ENCODE measurements around the gene MARCHF10. TPM values are rescaled to one million over a fixed set of nuclear protein-coding genes. Genes with fewer than 3 reads are reported as not detected.

MARCHF10 gene
- total RNA-seq, 2 experiments from 2014 or later, result not detected

DNA sequence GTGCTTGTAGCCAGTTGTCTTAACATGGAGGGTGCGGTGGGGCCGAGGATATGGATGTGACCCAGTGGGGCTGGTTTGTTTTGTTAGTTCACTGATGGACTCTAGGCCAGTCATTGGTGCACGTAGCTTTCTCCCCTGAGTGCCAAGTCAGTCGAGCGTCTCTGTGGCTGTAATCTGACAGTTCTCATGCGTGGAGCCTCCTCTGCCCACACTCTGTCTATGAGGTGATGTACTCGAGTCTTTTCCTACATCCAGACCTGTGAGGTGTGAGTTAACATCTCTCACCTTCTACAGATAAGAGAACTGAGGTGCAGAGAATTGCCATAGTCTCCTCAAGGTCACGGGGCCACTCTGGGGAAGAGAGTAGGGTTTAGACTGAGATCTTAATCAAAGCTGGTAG, 90.2 kb downstream of the MARCHF10 start:
- intact Hi-C loops (cut with DNase I, micrococcal nuclease), result no loop called here
- H3K4me1 Mint-ChIP-seq (ENCODE audit: low read depth), result no peaks in the 10 kb centered on the region
- ATAC-seq (ENCODE audit: poor library complexity), result no peak
- no peak overlapping the region for H3K4me3 Mint-ChIP-seq
- no peak overlapping the region for H3K27ac ChIP-seq (ENCODE audit: low read depth in 1 of 2, low read length in 2 of 2)
- CTCF ChIA-PET, result no interaction called here
- no peaks in the 10 kb centered on the region for H3K9me3 ChIP-seq (ENCODE audit: control insufficient read depth in 1 of 2, insufficient read depth in 1 of 2, low read length in 2 of 2)
- no peaks in the 10 kb centered on the region for H3K36me3 ChIP-seq (ENCODE audit: insufficient read depth, low read length)
- H3K27me3 ChIP-seq (ENCODE audit: control insufficient read depth in 1 of 2, insufficient read depth in 2 of 2, low read length in 2 of 2), result no peaks in the 10 kb centered on the region
- H3K9me3 Mint-ChIP-seq, result no peaks in the 10 kb centered on the region
- no peaks in the 10 kb centered on the region for H3K27me3 Mint-ChIP-seq
- H3K36me3 Mint-ChIP-seq (ENCODE audit: low read depth), result no peaks in the 10 kb centered on the region
- no peak overlapping the region for H3K4me3 ChIP-seq (ENCODE audit: low read length)
- POLR2A ChIA-PET, result no interaction called here
- DNase-seq, result no peak
- TF ChIP-seq, protein P1, sequence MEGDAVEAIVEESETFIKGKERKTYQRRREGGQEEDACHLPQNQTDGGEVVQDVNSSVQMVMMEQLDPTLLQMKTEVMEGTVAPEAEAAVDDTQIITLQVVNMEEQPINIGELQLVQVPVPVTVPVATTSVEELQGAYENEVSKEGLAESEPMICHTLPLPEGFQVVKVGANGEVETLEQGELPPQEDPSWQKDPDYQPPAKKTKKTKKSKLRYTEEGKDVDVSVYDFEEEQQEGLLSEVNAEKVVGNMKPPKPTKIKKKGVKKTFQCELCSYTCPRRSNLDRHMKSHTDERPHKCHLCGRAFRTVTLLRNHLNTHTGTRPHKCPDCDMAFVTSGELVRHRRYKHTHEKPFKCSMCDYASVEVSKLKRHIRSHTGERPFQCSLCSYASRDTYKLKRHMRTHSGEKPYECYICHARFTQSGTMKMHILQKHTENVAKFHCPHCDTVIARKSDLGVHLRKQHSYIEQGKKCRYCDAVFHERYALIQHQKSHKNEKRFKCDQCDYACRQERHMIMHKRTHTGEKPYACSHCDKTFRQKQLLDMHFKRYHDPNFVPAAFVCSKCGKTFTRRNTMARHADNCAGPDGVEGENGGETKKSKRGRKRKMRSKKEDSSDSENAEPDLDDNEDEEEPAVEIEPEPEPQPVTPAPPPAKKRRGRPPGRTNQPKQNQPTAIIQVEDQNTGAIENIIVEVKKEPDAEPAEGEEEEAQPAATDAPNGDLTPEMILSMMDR (IDR thresholded peaks at IDR 0.05), result no peak
- no peak overlapping the region for H3K27ac Mint-ChIP-seq
- no peaks in the 10 kb centered on the region for H3K4me1 ChIP-seq (ENCODE audit: insufficient read depth, low read length)

DNA sequence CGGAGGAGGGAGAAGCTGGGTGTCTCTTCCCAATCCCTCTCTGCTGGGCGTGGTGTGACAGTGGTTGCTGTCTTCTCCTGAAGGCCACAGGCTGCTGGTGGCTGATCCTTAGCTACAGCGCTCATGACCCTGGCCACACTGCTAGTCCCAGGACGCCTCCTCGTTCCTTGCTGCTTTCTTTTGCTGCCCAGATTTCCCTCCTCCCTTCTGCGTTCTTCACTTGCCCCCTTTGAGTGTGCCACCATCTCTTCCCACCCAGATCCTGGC, 90.6 kb downstream of the MARCHF10 start:
- intact Hi-C loops (cut with DNase I, micrococcal nuclease), result no loop called here
- CTCF ChIA-PET, result no interaction called here
- H3K4me3 Mint-ChIP-seq, result no peak overlapping the region

DNA sequence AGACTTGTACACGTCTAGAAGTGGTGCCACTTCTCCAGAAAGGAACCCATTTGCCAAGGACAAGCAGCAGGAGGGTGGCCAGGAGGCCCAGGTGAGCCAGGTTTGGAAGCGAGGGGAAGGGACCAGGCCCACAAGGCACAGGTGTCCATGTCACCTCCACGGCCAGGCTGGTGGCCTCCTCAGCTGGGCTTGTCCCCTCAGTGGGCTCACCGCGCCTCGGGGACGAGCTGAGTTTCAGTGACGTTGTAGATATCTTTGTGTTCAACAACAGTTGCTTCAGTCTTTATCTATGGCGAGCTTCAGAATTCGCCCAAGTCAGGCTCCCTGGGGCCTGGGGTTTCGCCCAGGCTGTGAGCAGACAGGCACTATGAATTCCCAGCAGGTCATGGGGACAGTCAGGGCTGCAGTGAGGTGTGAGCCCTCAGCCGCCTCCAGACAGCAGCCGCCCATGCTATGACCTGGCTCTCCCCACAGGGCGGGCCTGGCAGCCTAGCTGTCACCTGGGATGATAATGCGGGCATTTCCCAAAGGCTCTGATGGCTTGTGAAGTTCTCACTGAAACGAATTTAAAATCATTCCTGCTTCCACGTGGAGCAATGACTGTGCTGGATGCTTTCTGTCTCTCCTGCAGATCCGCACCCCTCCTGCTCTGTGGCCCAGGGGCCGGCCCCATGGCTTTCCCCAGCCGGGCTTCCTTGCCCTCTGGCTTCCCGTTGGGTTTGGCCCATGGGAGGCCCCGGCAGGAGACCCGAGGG, 91.1 kb downstream of the MARCHF10 start:
- no peak for ATAC-seq (ENCODE audit: poor library complexity)
- TF ChIP-seq, protein P1 (IDR thresholded peaks at IDR 0.05), result no peak
- CTCF ChIA-PET, result no interaction called here

More for the DNA sequence above, 90.6 kb downstream of the MARCHF10 start:
- Histone ChIP-seq H3K9me3 (ENCODE audit: control insufficient read depth in 1 of 2, insufficient read depth in 1 of 2, low read length in 2 of 2) (no peaks in the 10 kb centered on the region), H3K4me1 (ENCODE audit: insufficient read depth, low read length) (no peaks in the 10 kb centered on the region), H3K36me3 (ENCODE audit: insufficient read depth, low read length) (no peaks in the 10 kb centered on the region), H3K27me3 (ENCODE audit: control insufficient read depth in 1 of 2, insufficient read depth in 2 of 2, low read length in 2 of 2) (no peaks in the 10 kb centered on the region), H3K27ac (ENCODE audit: low read depth in 1 of 2, low read length in 2 of 2) (no peak overlapping the region), H3K4me3 (ENCODE audit: low read length) (no peak overlapping the region)
- DNase-seq (no peak), ATAC-seq (ENCODE audit: poor library complexity) (no peak)
- Mint-ChIP-seq H3K27me3 (no peaks in the 10 kb centered on the region), H3K36me3 (ENCODE audit: low read depth) (no peaks in the 10 kb centered on the region), H3K9me3 (no peaks in the 10 kb centered on the region), H3K27ac (no peak overlapping the region), H3K4me1 (ENCODE audit: low read depth) (no peaks in the 10 kb centered on the region)
- POLR2A ChIA-PET, result no interaction called here
- TF ChIP-seq, protein P1 (IDR thresholded peaks at IDR 0.05), result no peak

More for the DNA sequence above, 91.1 kb downstream of the MARCHF10 start:
- Mint-ChIP-seq H3K4me3 (no peak overlapping the region), H3K27me3 (no peaks in the 10 kb centered on the region), H3K27ac (no peak overlapping the region), H3K9me3 (no peaks in the 10 kb centered on the region), H3K4me1 (ENCODE audit: low read depth) (no peaks in the 10 kb centered on the region), H3K36me3 (ENCODE audit: low read depth) (no peaks in the 10 kb centered on the region)
- H3K4me3 ChIP-seq (ENCODE audit: low read length), result no peak overlapping the region
- H3K4me1 ChIP-seq (ENCODE audit: insufficient read depth, low read length), result no peaks in the 10 kb centered on the region
- POLR2A ChIA-PET, result no interaction called here
- intact Hi-C loops (cut with DNase I, micrococcal nuclease), result no loop called here
- no peaks in the 10 kb centered on the region for H3K36me3 ChIP-seq (ENCODE audit: insufficient read depth, low read length)
- H3K27ac ChIP-seq (ENCODE audit: low read depth in 1 of 2, low read length in 2 of 2), result no peak overlapping the region
- H3K27me3 ChIP-seq (ENCODE audit: control insufficient read depth in 1 of 2, insufficient read depth in 2 of 2, low read length in 2 of 2), result no peaks in the 10 kb centered on the region
- DNase-seq, result no peak
- H3K9me3 ChIP-seq (ENCODE audit: control insufficient read depth in 1 of 2, insufficient read depth in 1 of 2, low read length in 2 of 2), result no peaks in the 10 kb centered on the region
